ENCODE results near the gene TRIO.

DNA sequence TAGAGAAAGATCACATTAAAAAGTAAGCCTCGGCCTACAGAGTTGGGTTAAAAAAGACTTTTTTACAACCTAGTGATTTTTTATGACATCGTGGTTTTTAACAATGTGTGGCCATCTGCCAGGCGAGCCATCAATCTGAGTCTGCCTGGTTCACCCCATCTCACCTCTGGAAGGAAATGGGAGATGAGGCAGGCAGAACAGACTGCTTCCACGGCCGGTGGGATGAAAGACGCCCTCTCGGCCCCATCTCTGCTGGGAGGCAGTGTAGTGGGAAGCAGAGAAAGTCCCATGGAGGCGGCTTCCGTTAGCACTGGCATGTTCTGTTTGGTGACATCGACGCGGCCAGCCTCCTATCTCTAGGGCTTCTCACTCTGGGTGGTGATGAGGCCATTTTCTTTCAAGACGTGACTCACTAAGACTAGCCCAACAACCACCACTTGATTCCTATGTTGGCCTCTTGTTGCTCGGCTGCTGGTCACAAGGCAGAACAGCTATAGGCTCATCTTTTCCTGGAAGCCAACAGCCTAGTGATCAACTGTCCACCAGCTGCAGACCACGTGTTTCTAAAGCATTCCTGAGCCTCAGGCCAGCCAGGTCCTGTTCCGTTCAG is 306.0 kb downstream of the TRIO start:
- no peak for TF ChIP-seq POLR2A (IDR thresholded peaks at IDR 0.05)
- TF ChIP-seq, protein P1, sequence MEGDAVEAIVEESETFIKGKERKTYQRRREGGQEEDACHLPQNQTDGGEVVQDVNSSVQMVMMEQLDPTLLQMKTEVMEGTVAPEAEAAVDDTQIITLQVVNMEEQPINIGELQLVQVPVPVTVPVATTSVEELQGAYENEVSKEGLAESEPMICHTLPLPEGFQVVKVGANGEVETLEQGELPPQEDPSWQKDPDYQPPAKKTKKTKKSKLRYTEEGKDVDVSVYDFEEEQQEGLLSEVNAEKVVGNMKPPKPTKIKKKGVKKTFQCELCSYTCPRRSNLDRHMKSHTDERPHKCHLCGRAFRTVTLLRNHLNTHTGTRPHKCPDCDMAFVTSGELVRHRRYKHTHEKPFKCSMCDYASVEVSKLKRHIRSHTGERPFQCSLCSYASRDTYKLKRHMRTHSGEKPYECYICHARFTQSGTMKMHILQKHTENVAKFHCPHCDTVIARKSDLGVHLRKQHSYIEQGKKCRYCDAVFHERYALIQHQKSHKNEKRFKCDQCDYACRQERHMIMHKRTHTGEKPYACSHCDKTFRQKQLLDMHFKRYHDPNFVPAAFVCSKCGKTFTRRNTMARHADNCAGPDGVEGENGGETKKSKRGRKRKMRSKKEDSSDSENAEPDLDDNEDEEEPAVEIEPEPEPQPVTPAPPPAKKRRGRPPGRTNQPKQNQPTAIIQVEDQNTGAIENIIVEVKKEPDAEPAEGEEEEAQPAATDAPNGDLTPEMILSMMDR (IDR thresholded peaks at IDR 0.05), result no peak
